ENCODE data around the gene IL20RA.

IL20RA gene

DNA sequence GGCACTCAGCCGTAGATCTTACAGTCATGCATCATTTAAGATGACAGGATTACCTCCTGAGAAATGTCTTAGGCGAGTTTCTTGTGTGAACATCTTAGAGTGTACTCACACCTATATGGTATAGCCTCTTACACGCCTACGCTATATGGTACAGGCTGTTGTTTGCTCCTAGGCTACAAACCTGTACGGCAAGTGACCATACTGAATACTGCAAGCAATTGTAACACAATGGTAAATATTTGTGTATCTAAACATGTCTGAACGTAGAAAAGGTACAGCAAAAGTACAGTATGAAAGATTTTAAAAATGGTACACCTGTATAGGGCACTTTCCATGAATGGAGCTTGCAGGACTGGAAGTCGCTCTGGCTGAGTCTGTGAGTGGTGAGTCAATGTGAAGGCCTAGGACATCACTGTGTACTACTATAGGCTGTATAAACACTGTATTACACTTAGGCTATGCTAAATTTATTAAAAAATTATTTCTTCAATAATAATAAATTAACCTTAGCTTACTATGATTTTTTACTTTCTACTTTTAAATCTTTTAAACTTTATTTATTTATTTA is 541 bp upstream of the IL20RA start:
- DNase-seq (ENCODE audit: low read depth) = no peak

DNA sequence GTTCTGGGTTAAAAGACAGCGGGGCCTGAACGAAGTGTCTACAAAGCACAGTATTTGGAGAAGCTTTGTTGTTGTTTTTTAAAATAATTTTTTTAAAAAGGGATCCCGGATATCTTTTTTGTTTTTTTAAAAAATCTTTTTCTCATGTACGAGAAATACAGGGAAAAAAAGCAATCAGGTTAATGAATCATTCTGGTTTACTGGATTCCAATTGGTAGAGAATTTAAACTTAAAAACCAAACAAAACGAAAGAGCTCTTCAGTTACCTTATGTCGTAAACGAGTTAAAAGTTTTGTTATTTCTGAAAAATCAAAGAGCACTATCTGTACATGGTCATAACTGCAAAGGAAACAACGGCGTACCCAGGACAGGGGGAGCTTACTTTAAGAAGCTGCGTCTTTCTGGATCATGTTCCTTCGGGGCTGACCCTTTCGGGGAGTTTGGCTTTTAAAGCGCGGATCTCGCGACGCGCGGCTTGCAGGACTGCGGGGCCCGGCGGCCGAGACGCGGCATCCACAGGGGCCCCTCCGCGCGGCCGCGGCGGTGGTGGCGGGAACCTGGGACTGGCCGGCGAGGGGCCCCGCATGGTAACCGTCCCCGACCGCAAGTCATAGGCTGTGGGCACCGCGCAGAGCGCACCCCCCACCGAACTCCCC is 927 bp downstream of the IL20RA start:
- no peak for DNase-seq (ENCODE audit: low read depth)

GRCh38 chr6:137040393-137040792 is 4.4 kb downstream of the IL20RA start:
- no peak for DNase-seq (ENCODE audit: low read depth)

DNA sequence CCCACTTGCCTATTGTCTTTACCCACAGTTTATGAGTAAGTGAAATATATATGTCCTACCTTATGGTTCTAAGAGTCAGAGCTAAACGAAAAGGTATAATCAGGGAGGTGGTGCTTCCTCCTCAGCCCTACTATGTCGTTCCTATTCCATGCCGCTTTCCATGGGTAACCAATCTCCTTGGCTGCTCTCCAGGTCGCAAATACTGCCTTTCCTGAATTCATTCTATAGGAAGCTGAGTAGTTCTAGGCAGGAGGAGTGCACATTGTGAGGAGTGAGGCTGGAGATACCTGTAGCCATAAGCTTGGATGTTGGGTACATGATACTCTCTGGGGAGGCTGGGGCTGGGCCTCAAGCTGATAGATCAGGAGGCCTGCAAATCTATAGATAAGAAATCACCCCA is 5.8 kb downstream of the IL20RA start:
- no peak for DNase-seq (ENCODE audit: low read depth)

DNA sequence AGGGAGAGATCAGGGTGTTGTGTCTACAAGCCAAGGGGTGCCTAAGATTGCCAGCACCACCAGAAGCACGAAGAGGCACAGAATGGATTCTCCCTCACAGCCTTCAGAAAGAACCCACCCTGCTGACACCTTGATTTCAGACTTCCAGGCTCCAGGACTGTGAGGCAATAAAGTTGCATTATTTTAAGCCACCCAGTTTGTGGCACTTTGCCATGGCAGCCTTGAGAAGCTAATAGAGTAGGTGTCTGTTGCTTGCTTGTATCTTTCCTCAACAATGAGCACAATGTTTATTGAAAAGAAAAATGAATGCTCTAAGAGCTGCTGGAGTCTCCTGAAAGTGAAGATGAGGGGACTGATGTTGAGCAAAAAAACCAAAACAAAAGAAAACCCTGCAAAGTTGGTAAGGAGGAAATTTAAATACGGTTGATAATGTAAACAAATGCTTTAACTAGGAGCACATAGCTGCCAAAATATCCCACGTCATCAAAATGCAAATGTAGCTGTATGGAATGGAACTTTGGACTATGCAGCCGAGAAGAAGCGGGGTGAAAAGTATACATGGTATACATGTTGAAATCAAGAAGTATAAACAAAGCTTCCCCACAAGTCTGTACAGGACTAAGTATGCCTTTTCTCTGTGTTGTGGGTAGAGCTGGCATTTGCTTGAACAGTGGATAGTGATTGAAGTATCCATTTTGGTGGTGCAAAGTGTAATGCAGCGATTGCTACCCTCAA is 8.0 kb downstream of the IL20RA start:
- no peak for DNase-seq (ENCODE audit: low read depth)

DNA sequence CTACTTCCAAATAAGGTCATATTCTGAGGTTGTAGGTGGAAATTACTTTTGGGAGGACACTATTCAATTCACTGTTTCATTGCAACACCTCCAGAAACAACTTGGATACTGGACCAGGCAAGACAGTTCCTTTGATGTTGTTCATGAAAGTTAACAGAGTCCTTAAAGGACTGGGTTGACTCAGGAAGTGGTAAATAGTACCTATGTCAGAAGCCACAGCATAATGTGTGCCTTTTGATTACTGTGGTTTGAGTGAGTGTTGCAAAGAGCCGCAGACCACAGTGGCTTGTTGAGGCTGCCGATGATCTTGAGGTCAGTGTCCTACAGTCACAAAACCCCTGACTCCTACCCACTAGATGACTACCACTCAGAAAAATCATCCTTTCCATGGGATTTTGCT is 10.9 kb downstream of the IL20RA start:
- peak; percentile 31 for DNase-seq (ENCODE audit: low read depth)

- no peak for DNase-seq (ENCODE audit: low read depth)
Observed at GRCh38 chr6:137031122-137031521, 13.6 kb downstream of the IL20RA start.

GRCh38 chr6:137028912-137029311 is 15.9 kb downstream of the IL20RA start:
- no peak for DNase-seq (ENCODE audit: low read depth)

GRCh38 chr6:137025786-137026730 is 18.7 kb downstream of the IL20RA start:
- no peak for DNase-seq (ENCODE audit: low read depth)

GRCh38 chr6:137024237-137024990 is 20.4 kb downstream of the IL20RA start:
- no peak for DNase-seq (ENCODE audit: low read depth)

- no peak for DNase-seq (ENCODE audit: low read depth)
Observed at GRCh38 chr6:137020776-137021175, 24.0 kb downstream of the IL20RA start.

DNA sequence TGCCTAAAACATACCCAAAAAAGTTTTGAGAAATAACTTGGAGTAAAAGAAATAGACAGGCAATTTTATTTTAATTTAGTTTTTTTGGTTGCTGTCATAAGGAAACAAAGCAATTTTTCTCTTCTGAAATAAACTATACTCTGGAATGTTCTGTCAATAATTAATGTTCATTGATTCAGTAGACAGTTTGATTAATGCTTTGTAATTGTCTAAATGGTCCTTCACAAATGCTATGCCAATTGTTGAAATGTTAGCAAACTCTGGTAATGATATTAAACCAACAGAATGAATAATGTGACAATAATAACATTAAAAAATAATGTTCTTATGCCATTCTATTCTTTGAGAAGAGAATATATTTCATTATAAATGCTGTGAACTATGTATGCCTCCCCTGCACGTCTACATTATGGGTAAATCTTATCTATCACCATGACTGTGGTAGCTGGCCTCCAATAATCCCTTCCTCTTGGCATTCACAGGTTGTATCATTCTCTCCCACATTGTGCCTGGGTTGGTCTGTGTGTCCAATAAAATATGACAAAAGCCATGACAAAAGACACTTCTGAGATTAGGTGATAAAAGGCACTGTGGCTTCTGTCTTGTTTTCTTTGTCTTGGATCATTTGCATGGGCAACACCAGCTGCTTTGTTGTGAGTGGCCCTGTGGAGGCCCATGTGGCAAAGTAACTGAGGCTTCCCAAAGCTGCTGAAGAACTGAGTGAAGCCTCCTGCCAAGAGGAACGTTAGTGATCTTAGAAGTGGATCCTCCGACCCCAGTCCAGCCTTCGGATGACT is 25.1 kb downstream of the IL20RA start:
- DNase-seq (ENCODE audit: low read depth) = no peak

- no peak for DNase-seq (ENCODE audit: low read depth)
Observed at GRCh38 chr6:137017081-137017480, 27.7 kb downstream of the IL20RA start.

- no peak for DNase-seq (ENCODE audit: low read depth)
Observed at GRCh38 chr6:137016356-137016755, 28.4 kb downstream of the IL20RA start.

- DNase-seq (ENCODE audit: low read depth) = no peak
Observed at GRCh38 chr6:137015943-137016342, 28.8 kb downstream of the IL20RA start.

DNA sequence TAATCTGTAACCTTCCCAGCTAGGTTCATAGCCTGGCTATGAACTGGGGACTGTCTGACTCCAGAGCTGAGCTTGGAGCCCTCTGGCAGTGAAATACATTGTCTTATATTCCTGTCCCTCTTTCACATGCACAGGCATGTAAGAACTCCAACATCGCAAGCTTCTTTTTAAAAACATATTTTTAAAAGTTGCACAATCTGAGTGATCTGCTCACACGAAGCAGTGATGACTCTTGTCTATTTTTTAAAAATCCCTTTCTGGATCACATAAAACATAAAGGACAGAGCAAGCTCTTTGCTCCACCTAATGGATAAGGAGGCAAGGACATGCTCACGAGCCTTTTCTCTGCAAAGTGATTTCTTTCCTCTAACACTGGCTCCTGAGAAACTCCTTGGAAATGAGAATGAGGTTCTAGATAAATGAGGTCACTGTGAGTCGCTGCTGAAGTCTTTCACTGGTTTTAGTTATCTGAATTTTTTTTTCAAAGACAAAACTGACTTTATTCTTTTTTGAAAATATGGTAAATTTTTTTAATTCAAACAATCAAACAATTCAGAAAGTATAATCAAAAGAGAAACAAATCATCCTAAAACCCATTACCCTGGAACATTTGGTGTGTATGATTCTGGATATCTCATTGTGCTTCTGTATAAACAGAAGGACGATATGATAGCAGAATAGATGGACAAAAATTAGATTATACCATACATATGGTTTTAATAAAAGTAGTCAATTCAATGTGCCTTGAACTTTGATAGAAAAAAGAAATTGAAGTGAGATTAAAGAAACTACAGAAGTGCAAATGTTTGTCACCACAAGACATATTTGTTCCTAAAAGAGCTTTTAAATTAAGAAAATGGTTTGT is 30.8 kb downstream of the IL20RA start:
- DNase-seq (ENCODE audit: low read depth) = no peak

GRCh38 chr6:137013031-137013430 is 31.7 kb downstream of the IL20RA start:
- no peak for DNase-seq (ENCODE audit: low read depth)

DNA sequence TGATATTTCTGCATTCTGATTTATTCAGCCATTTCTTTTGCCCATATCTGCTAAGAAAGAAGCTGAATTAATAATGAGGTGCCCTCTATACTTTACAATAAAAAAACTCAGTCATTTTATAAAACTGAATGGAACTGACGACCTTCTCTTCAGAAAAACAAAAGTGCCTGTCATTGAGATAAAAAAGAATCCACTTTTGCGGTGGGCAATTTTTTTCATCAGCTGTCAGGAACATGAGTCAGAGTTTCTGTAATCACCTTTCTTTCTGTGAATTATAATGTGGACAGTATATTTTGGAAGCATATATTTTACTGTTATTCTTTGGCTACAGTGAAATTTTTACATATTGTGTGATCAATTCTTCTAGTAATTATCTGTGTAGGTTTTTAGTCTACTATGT is 33.4 kb downstream of the IL20RA start:
- DNase-seq (ENCODE audit: low read depth) = no peak

DNA sequence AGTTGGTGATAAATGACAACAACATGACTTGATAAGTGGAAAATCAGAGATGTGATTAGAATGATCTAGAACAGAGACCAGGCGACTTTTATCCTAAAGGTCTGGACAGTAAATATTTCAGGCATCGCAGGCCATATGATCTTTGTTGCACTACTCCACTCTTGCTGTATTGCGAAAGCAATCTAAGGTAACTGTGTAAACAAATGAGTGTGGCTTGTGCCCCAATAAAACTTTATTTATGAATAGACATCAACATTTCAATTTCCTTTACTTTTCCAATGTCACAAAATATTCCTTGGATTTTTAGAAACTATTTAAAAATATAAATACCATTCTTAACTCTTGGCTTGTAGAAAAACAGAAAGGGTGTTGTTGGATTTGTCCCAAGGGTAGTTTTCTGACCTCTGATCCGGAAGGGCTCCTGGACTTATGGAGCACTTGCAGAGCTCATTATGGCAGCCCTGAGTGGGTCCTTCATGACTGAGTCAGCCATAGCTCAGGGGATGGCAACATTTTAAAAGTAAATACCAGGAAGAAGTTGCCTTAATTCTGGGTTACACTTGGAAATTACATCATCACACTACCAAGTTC is 34.5 kb downstream of the IL20RA start:
- DNase-seq (ENCODE audit: low read depth) = no peak
